Measurements from ENCODE around the gene ATG4B.

ATG4B gene

DNA sequence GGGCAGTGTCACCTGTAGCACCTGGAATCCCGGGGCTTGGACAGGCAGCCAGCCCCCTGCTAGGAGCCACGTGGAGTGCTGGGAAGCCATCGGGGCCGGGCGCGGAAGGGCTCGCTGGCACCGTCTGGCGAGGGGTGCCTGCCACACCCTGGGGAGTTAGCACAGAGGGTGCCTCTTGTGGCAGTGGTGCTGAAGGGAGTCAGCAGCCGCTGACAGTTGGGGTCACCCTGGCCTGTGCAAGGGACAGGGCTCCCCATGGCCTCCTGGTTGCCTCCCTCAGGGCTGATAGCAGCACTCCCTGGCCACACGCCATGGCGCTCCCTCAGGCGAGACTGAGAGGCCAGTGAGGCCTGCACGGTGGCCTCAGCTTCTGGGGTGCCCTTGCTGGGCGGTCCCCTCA lies 83.1 kb downstream of the ATG4B start:
- no peak for DNase-seq (ENCODE audit: low read depth)
- H3K4me3 ChIP-seq (ENCODE audit: control insufficient read depth, low read depth, low read length): no peak overlapping the region
- TF ChIP-seq, protein P1, sequence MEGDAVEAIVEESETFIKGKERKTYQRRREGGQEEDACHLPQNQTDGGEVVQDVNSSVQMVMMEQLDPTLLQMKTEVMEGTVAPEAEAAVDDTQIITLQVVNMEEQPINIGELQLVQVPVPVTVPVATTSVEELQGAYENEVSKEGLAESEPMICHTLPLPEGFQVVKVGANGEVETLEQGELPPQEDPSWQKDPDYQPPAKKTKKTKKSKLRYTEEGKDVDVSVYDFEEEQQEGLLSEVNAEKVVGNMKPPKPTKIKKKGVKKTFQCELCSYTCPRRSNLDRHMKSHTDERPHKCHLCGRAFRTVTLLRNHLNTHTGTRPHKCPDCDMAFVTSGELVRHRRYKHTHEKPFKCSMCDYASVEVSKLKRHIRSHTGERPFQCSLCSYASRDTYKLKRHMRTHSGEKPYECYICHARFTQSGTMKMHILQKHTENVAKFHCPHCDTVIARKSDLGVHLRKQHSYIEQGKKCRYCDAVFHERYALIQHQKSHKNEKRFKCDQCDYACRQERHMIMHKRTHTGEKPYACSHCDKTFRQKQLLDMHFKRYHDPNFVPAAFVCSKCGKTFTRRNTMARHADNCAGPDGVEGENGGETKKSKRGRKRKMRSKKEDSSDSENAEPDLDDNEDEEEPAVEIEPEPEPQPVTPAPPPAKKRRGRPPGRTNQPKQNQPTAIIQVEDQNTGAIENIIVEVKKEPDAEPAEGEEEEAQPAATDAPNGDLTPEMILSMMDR (conservative IDR thresholded peaks at IDR 0.05; ENCODE audit: control insufficient read depth, insufficient read depth, low read depth, low read length): no peak

DNA sequence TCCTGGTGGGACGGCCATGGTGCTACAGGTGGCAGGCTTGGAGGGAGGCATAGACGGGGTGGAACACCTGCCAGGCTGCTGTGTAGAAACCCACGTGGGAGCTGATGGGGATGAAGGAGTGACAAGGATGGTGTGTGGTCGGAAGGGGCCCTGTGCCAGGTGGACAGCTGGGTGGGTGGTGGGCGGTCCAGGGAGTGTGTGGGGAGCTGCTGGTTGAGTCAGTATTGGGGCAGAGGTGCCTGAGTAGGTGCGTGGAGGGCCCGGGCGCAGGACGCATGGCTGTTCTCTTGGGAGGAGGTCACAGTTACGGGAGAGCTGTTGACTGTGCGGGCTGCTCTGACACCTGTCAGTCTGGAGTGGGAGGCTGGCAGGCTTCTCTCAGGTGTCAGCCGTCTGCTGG lies 84.4 kb downstream of the ATG4B start:
- TF ChIP-seq, protein P1 (conservative IDR thresholded peaks at IDR 0.05; ENCODE audit: control insufficient read depth, insufficient read depth, low read depth, low read length): no peak
- no peak for DNase-seq (ENCODE audit: low read depth)
- H3K4me3 ChIP-seq (ENCODE audit: control insufficient read depth, low read depth, low read length): no peak overlapping the region

DNA sequence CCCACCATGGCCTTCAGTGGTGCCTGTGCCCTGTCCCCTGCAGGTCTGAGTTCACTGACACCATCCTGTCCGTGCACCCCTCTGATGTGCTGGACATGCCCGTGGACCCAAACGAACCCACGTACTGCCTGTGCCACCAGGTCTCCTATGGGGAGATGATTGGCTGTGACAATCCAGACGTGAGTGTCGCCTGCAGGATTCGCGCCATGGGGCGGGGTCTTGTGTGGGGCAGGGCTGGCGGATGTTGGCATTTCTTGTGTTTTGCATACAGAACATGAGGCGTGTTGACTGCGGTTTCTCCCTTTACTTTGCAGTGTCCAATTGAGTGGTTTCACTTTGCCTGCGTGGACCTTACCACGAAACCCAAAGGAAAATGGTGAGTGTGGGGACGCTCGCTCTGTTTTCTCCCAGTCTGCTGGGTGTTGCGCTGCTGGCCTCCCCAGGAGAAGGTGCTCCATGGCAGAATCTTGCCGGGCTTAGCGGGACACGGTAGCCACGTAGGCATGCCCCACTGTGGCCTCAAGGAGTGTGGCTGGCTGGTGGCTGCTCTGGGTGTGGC lies 85.5 kb downstream of the ATG4B start:
- TF ChIP-seq, protein P1 (conservative IDR thresholded peaks at IDR 0.05; ENCODE audit: control insufficient read depth, insufficient read depth, low read depth, low read length): no peak

More for the DNA sequence above, 85.5 kb downstream of the ATG4B start:
- DNase-seq (ENCODE audit: low read depth): no peak
- H3K4me3 ChIP-seq (ENCODE audit: control insufficient read depth, low read depth, low read length): no peak overlapping the region
